ENCODE measurements around the gene FLVCR2. TPM values are rescaled to one million over a fixed set of nuclear protein-coding genes. Genes with fewer than 3 reads are reported as not detected.

Gene FLVCR2
- total RNA-seq, result 1.9 TPM
- 5.7 TPM for polyA plus RNA-seq
- long read RNA-seq, donor 1, result 0 reads
- long read RNA-seq, donor 2, result 0 reads
- long read RNA-seq, donor 3, partial matches to known transcripts, result 0 of 2 reads
- long read RNA-seq, donor 3, other reads (novel, unspliced or antisense), result 0 of 2 reads
- long read RNA-seq, donor 4, result 0 reads
- long read RNA-seq, donor 5, result 0 reads
- long read RNA-seq, donor 6, result 0 reads
- long read RNA-seq, donor 7, partial matches to known transcripts, result 0 of 1 reads
- long read RNA-seq, donor 7, other reads (novel, unspliced or antisense), result 0 of 1 reads
- long read RNA-seq, donor 8, result 0 reads
- long read RNA-seq, donor 9, result 0 reads
- long read RNA-seq, donor 10, result 0 reads

DNA sequence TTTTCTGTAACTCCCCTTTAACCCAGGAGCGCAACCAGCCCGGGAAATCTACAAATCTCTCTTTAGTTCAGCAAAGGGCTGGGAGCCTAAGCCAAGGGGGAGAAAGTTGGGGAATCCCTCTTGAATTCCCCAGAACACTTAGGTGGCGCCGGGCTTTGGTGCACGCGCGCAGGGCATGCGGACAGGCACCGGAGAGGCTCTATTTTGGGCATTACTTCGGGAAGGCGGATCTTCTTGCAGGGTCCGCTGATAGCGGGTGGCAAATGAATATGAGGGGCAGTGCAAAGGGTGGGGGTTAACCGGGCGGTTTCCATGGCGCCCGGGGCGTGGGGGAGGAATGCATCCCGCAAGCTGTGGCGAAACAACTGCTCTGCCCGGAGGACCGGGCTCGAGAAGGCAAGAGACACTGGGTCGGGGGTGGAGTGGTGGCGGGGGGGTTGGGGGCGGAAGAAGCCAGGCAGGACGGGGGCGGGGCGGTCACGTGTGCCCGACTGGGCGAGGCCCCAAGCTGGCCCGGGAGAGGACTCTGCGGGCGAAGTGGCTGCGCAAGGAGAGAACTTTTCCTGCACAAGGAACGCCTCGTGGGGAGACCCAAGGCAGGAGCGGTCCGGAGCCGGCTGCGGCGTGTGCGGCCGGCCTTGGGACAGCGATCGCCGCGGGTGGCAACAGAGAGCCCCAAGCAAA, at the start of gene FLVCR2:
FLVCR2 (plus strand) TSS at position 519 of the 684 bp plus-strand sequence. CDS start 353 bp downstream, outside the sequence.
- Histone ChIP-seq H3K4me3 (ENCODE audit: low read length in 2 of 2) (peak within 1 kb of the TSS; percentile 41 to 51), H3K27ac (ENCODE audit: low read depth in 1 of 2, low read length in 1 of 2) (peak within 1 kb of the TSS; percentile 42 to 53), H3K27me3 (ENCODE audit: control insufficient read depth in 2 of 2, insufficient read depth in 1 of 2, low read length in 1 of 2) (peaks cover 0 to 25% of the 10 kb centered on the region in 2 donors), H3K36me3 (ENCODE audit: control insufficient read depth in 2 of 2, insufficient read depth in 2 of 2, low read length in 1 of 2) (no peaks in the 10 kb centered on the region), H3K9me3 (ENCODE audit: control insufficient read depth in 2 of 2, insufficient read depth in 1 of 2, low read length in 1 of 2) (no peaks in the 10 kb centered on the region), H3K4me1 (ENCODE audit: control insufficient read depth in 2 of 2, insufficient read depth in 2 of 2, low read length in 2 of 2) (peaks cover 7 to 19% of the 10 kb centered on the region in 2 donors)
- WGBS, result under 1% methylated on average over 49 of the region's 49 CpGs
- DNase-seq (ENCODE audit: low read depth in 6 of 9, low spot score in 9 of 9), result peak in 5 of 9 donors; percentile 19 to 56 (median 29)

DNA sequence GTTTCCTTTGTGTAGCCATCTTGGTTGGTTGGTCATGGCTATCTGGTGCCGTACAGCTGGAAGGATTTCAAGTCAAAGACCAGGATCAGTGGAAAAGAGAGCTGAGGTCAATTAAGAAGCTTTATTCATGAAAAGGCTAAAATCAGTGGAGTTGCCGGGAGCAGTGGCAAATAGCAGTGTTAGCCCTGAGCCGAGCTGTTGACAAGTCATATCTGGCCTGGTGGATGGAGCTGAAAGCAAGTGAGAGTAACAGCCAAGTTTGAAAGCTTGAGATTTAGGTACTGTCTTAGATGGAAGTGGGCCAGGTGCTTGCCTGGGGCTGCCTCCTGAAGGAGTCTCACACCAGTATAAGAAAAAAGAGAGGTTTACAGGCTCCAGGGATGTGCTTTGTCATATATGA, 47.2 kb upstream of the FLVCR2 start:
- no peaks in the 10 kb centered on the region for H3K4me1 ChIP-seq (ENCODE audit: control insufficient read depth in 2 of 2, insufficient read depth in 2 of 2, low read length in 2 of 2)
- H3K4me3 ChIP-seq (ENCODE audit: low read length in 2 of 2), result no peak overlapping the region
- 93% methylated on average over 3 of the region's 3 CpGs for WGBS
- no peaks in the 10 kb centered on the region for H3K27me3 ChIP-seq (ENCODE audit: control insufficient read depth in 2 of 2, insufficient read depth in 1 of 2, low read length in 1 of 2)
- no peak for DNase-seq (ENCODE audit: low read depth in 6 of 9, low spot score in 9 of 9)
- no peaks in the 10 kb centered on the region for H3K9me3 ChIP-seq (ENCODE audit: control insufficient read depth in 2 of 2, insufficient read depth in 1 of 2, low read length in 1 of 2)
- H3K36me3 ChIP-seq (ENCODE audit: control insufficient read depth in 2 of 2, insufficient read depth in 2 of 2, low read length in 1 of 2), result no peaks in the 10 kb centered on the region
- no peak overlapping the region for H3K27ac ChIP-seq (ENCODE audit: low read depth in 1 of 2, low read length in 1 of 2)

- H3K27me3 ChIP-seq (ENCODE audit: control insufficient read depth in 2 of 2, insufficient read depth in 1 of 2, low read length in 1 of 2), result no peaks in the 10 kb centered on the region
- no peak for DNase-seq (ENCODE audit: low read depth in 6 of 9, low spot score in 9 of 9)
- H3K36me3 ChIP-seq (ENCODE audit: control insufficient read depth in 2 of 2, insufficient read depth in 2 of 2, low read length in 1 of 2), result no peaks in the 10 kb centered on the region
- H3K27ac ChIP-seq (ENCODE audit: low read depth in 1 of 2, low read length in 1 of 2), result no peak overlapping the region
- H3K4me1 ChIP-seq (ENCODE audit: control insufficient read depth in 2 of 2, insufficient read depth in 2 of 2, low read length in 2 of 2), result no peaks in the 10 kb centered on the region
- WGBS, result 85% methylated on average over 5 of the region's 5 CpGs
- H3K9me3 ChIP-seq (ENCODE audit: control insufficient read depth in 2 of 2, insufficient read depth in 1 of 2, low read length in 1 of 2), result no peaks in the 10 kb centered on the region
- no peak overlapping the region for H3K4me3 ChIP-seq (ENCODE audit: low read length in 2 of 2)
These were observed 46.6 kb upstream of the FLVCR2 start for GRCh38 chr14:75531660-75532317.

DNA sequence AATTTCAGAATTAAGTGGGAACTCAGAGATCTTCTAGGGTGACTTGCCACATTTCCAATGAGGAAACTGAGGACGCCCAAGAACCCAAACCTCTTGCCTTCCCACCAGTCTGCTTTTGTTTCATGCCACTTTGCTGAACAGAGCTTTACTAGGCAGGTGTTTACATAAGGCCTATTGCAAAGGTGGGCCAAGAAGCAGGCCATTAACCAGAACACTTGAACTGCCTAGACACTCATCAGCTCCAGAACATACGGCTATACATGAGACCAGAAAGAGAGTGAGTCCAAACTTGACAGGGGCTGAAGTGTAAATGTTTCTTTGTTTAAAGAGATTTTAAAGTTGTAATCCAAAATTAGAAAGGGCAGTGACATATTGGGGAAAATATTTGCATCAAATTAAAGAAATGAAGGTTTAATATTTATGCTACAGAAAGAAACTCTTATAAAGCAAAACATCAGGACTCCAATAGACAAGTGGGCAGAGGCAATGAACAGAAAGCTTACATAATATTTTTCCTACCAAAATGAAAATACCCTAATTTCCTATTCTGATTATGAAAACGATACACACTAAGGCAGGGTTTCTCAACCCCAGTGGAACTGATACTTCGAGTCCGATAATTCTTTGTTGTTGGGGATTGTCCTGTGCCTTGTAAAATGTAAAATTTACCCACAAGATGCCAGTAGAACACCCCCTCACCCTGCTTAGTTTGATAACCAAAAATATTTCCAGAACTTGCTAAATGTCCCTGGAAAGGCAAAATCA, 44.4 kb upstream of the FLVCR2 start:
- no peaks in the 10 kb centered on the region for H3K27me3 ChIP-seq (ENCODE audit: control insufficient read depth in 2 of 2, insufficient read depth in 1 of 2, low read length in 1 of 2)
- no peaks in the 10 kb centered on the region for H3K36me3 ChIP-seq (ENCODE audit: control insufficient read depth in 2 of 2, insufficient read depth in 2 of 2, low read length in 1 of 2)
- 97% methylated on average over 5 of the region's 5 CpGs for WGBS
- H3K27ac ChIP-seq (ENCODE audit: low read depth in 1 of 2, low read length in 1 of 2), result no peak overlapping the region
- no peaks in the 10 kb centered on the region for H3K9me3 ChIP-seq (ENCODE audit: control insufficient read depth in 2 of 2, insufficient read depth in 1 of 2, low read length in 1 of 2)
- no peaks in the 10 kb centered on the region for H3K4me1 ChIP-seq (ENCODE audit: control insufficient read depth in 2 of 2, insufficient read depth in 2 of 2, low read length in 2 of 2)
- H3K4me3 ChIP-seq (ENCODE audit: low read length in 2 of 2), result no peak overlapping the region
- DNase-seq (ENCODE audit: low read depth in 6 of 9, low spot score in 9 of 9), result no peak

DNA sequence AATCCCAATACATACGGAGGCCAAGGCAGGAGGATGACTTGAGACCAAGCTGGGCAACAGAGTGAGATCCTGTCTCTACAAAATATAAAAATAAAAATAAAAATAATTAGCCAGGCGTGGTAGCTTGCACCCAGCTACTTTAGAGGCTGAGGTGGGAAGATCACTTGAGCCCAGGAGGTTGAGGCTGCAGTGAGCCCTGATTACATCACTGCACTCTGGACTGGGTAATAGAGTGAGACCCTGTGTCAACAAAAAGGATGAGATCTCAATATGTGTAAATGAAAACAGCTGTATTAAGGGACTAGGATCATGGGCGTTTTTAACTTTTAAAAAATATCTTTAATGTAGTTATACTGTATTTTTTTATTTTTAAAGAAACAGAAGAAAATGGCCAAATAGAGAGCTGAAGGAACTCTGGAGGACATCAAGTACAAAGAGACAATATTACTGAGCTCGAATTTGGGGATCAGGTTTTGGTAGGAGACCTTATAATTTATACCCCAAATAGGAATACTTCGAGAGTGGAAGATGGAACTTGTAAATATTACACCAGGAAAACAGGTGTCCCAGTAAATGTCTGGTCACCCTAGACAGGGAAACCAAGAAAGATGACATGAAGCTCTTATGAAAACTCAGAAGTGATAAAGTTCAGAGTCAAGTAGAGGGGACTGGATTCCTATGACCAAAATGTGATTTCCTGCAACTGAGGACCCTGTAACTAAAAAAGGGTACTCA, 43.1 kb upstream of the FLVCR2 start:
- peaks cover 0 to 2% of the 10 kb centered on the region in 2 donors for H3K36me3 ChIP-seq (ENCODE audit: control insufficient read depth in 2 of 2, insufficient read depth in 2 of 2, low read length in 1 of 2)
- no peak overlapping the region for H3K27ac ChIP-seq (ENCODE audit: low read depth in 1 of 2, low read length in 1 of 2)
- no peak for DNase-seq (ENCODE audit: low read depth in 6 of 9, low spot score in 9 of 9)
- no peaks in the 10 kb centered on the region for H3K9me3 ChIP-seq (ENCODE audit: control insufficient read depth in 2 of 2, insufficient read depth in 1 of 2, low read length in 1 of 2)
- H3K4me1 ChIP-seq (ENCODE audit: control insufficient read depth in 2 of 2, insufficient read depth in 2 of 2, low read length in 2 of 2), result peaks cover 0 to 6% of the 10 kb centered on the region in 2 donors
- WGBS, result 96% methylated on average over 5 of the region's 5 CpGs
- H3K27me3 ChIP-seq (ENCODE audit: control insufficient read depth in 2 of 2, insufficient read depth in 1 of 2, low read length in 1 of 2), result no peaks in the 10 kb centered on the region
- no peak overlapping the region for H3K4me3 ChIP-seq (ENCODE audit: low read length in 2 of 2)

DNA sequence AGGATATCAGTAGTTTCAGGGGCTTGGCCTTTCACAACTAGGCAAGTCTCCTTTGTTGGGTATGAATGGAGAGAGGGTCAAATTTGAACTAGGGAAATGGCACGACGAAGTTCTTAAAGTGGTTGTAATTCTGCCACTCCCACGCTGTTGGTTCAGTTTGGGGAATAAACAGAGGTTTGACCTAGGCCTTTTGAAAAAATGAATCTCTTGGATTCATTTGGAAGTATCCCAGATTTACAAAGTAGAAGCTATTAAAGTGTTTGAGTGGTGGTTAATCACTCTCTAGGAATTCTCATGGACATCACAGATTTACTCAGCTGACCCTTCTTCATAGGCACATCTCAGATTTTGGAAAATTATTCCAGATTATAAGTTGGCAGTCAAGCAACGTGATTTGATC, 41.3 kb upstream of the FLVCR2 start:
- Histone ChIP-seq H3K36me3 (ENCODE audit: control insufficient read depth in 2 of 2, insufficient read depth in 2 of 2, low read length in 1 of 2) (peaks cover 0 to 2% of the 10 kb centered on the region in 2 donors), H3K27me3 (ENCODE audit: control insufficient read depth in 2 of 2, insufficient read depth in 1 of 2, low read length in 1 of 2) (no peaks in the 10 kb centered on the region), H3K4me1 (ENCODE audit: control insufficient read depth in 2 of 2, insufficient read depth in 2 of 2, low read length in 2 of 2) (peaks cover under 1 to 11% of the 10 kb centered on the region in 2 donors), H3K4me3 (ENCODE audit: low read length in 2 of 2) (no peak overlapping the region), H3K9me3 (ENCODE audit: control insufficient read depth in 2 of 2, insufficient read depth in 1 of 2, low read length in 1 of 2) (no peaks in the 10 kb centered on the region), H3K27ac (ENCODE audit: low read depth in 1 of 2, low read length in 1 of 2) (no peak overlapping the region)
- WGBS, result over 99% methylated on average over 4 of the region's 4 CpGs
- DNase-seq (ENCODE audit: low read depth in 6 of 9, low spot score in 9 of 9), result no peak

GRCh38 chr14:75539162-75539560, 39.3 kb upstream of the FLVCR2 start:
- no peak for DNase-seq (ENCODE audit: low read depth in 6 of 9, low spot score in 9 of 9)
- peaks cover 0 to 2% of the 10 kb centered on the region in 2 donors for H3K36me3 ChIP-seq (ENCODE audit: control insufficient read depth in 2 of 2, insufficient read depth in 2 of 2, low read length in 1 of 2)
- no peaks in the 10 kb centered on the region for H3K9me3 ChIP-seq (ENCODE audit: control insufficient read depth in 2 of 2, insufficient read depth in 1 of 2, low read length in 1 of 2)
- H3K27me3 ChIP-seq (ENCODE audit: control insufficient read depth in 2 of 2, insufficient read depth in 1 of 2, low read length in 1 of 2), result no peaks in the 10 kb centered on the region
- no peak overlapping the region for H3K27ac ChIP-seq (ENCODE audit: low read depth in 1 of 2, low read length in 1 of 2)
- H3K4me1 ChIP-seq (ENCODE audit: control insufficient read depth in 2 of 2, insufficient read depth in 2 of 2, low read length in 2 of 2), result peaks cover 9 to 28% of the 10 kb centered on the region in 2 donors
- no peak overlapping the region for H3K4me3 ChIP-seq (ENCODE audit: low read length in 2 of 2)
- 92% methylated on average over 5 of the region's 5 CpGs for whole genome bisulfite sequencing

Measured in thymus (tissue), 14 donors.